ENCODE data around the gene MAX. TPM values are rescaled to one million over a fixed set of nuclear protein-coding genes. Genes with fewer than 3 reads are reported as not detected.

The MAX gene
- polyA plus RNA-seq, 1 donor from 2014 or later: 55.3 TPM

DNA sequence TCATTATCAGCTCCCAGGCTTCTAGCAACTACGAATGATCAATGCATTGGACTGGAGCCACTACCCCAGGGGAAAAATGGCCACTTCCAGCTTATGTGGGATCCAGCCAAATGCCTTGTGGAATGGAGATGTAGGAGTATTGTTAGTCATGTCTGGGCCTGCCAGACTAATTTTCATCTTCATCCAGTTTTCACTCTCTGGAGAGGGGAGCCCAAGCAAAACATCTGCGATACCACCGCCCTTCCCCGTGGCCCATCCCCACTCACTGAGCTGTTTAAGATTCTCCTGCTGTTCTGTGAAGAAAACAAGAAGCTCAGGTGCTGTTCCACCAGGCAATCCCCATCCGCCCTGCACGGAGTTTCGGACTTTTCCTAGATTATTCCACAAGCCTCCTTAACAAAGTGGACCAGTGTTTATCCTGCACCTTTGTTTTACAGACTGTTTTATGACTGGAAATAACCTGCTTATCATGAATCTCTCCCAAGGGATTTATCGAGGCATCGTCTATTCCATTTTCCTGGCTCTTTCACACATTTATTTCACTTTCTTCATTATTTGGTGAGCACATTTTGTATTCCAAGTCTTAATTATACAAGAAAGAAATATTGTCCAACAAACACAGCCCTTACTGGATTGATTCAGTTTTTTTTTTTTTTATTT, 35.5 kb upstream of the MAX start:
- Histone ChIP-seq H3K4me2 (ENCODE audit: low read length) (no peak overlapping the region), H3K9me3 (ENCODE audit: low read length) (no peaks in the 10 kb centered on the region), H3K4me3 (ENCODE audit: low read length) (no peak overlapping the region), H3K9me2 (ENCODE audit: insufficient read depth, low read length) (no peaks in the 10 kb centered on the region), H3K27me3 (ENCODE audit: insufficient read depth, low read depth, low read length) (no peaks in the 10 kb centered on the region), H4K20me1 (ENCODE audit: insufficient read depth) (no peaks in the 10 kb centered on the region), H3K79me2 (replicated peaks; ENCODE audit: insufficient read depth, low read length) (no peaks in the 10 kb centered on the region), H3K27ac (ENCODE audit: low read length) (no peak overlapping the region), H3K36me3 (ENCODE audit: insufficient read depth, low read length) (no peaks in the 10 kb centered on the region), H2AFZ (ENCODE audit: low read depth, low read length) (no peak overlapping the region), H3F3A (ENCODE audit: insufficient read depth, low read length, poor library complexity, severe bottlenecking) (no peaks in the 10 kb centered on the region), H3K9ac (ENCODE audit: low read length) (no peak overlapping the region)
- TF ChIP-seq EZH2 (IDR thresholded peaks at IDR 0.05; ENCODE audit: borderline replicate concordance, insufficient read depth, low read length, poor library complexity, severe bottlenecking) (no peak), POLR2AphosphoS5 (IDR thresholded peaks at IDR 0.05) (no peak), SMC3 (conservative IDR thresholded peaks at IDR 0.05; ENCODE audit: poor library complexity) (no peak)
- TF ChIP-seq, protein P1, sequence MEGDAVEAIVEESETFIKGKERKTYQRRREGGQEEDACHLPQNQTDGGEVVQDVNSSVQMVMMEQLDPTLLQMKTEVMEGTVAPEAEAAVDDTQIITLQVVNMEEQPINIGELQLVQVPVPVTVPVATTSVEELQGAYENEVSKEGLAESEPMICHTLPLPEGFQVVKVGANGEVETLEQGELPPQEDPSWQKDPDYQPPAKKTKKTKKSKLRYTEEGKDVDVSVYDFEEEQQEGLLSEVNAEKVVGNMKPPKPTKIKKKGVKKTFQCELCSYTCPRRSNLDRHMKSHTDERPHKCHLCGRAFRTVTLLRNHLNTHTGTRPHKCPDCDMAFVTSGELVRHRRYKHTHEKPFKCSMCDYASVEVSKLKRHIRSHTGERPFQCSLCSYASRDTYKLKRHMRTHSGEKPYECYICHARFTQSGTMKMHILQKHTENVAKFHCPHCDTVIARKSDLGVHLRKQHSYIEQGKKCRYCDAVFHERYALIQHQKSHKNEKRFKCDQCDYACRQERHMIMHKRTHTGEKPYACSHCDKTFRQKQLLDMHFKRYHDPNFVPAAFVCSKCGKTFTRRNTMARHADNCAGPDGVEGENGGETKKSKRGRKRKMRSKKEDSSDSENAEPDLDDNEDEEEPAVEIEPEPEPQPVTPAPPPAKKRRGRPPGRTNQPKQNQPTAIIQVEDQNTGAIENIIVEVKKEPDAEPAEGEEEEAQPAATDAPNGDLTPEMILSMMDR (IDR thresholded peaks at IDR 0.05; ENCODE audit: poor library complexity, severe bottlenecking): no peak

DNA sequence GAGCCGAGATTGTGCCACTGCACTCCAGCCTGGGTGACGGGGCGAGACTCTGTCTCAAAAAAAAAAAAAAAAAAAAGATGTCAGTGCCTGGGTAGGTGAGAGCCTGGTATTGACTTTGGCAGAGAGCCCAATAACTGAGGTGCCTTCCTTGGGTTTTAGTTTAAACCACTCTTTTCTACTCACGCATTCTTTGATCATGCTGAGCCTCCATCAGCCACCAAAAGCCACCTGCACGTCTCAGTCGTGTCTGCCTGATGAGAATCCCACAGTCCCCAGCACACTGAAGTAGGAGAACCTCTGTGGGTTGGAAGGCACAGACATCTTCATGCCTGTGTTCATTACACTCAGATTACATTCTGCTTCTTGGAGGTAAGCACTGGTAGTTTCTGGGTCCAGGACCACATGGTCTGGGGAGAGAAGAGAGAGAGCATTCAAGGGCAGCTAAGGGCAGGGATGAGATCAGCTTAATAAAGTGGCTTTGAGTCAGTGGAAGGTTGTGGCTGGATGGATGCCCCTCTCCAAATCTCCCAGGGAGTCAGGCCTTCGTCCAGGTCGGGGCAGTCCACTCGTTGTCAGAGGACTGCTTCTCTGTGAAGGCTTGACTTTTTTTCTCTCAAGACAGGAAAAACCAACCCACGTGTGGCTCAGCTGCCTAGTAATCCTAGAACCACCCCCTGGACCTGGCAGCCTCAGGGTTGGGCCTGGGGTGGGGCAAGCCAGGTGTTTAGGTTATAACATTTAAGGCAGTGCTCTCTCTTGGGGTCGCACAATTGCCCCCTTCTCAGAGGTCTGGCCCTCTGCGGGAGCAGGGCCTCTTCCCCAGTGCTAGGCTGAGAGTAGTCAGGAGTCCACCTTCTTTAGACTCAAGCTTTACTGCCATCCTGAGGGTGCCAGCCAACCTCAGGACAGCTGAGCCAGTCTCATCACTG, 32.6 kb upstream of the MAX start:
- H3K27ac ChIP-seq (ENCODE audit: low read length): no peak overlapping the region
- no peak overlapping the region for H2AFZ ChIP-seq (ENCODE audit: low read depth, low read length)
- no peaks in the 10 kb centered on the region for H3K27me3 ChIP-seq (ENCODE audit: insufficient read depth, low read depth, low read length)
- H3K4me2 ChIP-seq (ENCODE audit: low read length): no peak overlapping the region
- no peak overlapping the region for H3K4me3 ChIP-seq (ENCODE audit: low read length)
- no peak overlapping the region for H3K9ac ChIP-seq (ENCODE audit: low read length)
- H3K9me3 ChIP-seq (ENCODE audit: low read length): no peaks in the 10 kb centered on the region
- no peaks in the 10 kb centered on the region for H3K36me3 ChIP-seq (ENCODE audit: insufficient read depth, low read length)
- no peaks in the 10 kb centered on the region for H4K20me1 ChIP-seq (ENCODE audit: insufficient read depth)
- no peak for TF ChIP-seq EP300 (conservative IDR thresholded peaks at IDR 0.05; ENCODE audit: poor library complexity, severe bottlenecking)
- TF ChIP-seq, protein P1 (IDR thresholded peaks at IDR 0.05; ENCODE audit: poor library complexity, severe bottlenecking): no peak
- TF ChIP-seq POLR2AphosphoS5 (IDR thresholded peaks at IDR 0.05): no peak
- no peaks in the 10 kb centered on the region for H3K79me2 ChIP-seq (replicated peaks; ENCODE audit: insufficient read depth, low read length)
- no peaks in the 10 kb centered on the region for H3F3A ChIP-seq (ENCODE audit: insufficient read depth, low read length, poor library complexity, severe bottlenecking)
- H3K9me2 ChIP-seq (ENCODE audit: insufficient read depth, low read length): no peaks in the 10 kb centered on the region

DNA sequence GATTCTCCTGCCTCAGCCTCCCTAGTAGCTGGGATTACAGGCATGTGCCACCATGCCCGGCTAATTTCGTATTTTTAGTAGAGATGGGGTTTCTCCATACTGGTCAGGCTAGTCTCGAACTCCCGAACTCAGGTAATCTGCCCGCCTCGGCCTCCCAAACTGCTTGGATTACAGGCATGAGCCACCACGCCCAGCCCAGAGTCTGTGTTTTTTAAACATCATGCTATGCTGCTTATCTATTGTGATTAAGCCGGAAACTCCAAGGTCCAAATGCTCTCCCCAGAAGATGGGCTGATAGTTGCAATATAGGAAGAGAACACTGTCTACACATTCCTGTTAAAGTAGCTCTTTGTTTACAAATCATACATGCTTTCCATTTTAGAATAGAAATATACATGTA, 30.5 kb upstream of the MAX start:
- Histone ChIP-seq H3K9ac (ENCODE audit: low read length) (no peak overlapping the region), H3K36me3 (ENCODE audit: insufficient read depth, low read length) (no peaks in the 10 kb centered on the region), H2AFZ (ENCODE audit: low read depth, low read length) (no peak overlapping the region), H3K4me3 (ENCODE audit: low read length) (no peak overlapping the region), H3K9me2 (ENCODE audit: insufficient read depth, low read length) (no peaks in the 10 kb centered on the region), H3K9me3 (ENCODE audit: low read length) (no peaks in the 10 kb centered on the region), H4K20me1 (ENCODE audit: insufficient read depth) (no peaks in the 10 kb centered on the region), H3K79me2 (replicated peaks; ENCODE audit: insufficient read depth, low read length) (no peaks in the 10 kb centered on the region), H3F3A (ENCODE audit: insufficient read depth, low read length, poor library complexity, severe bottlenecking) (no peaks in the 10 kb centered on the region), H3K4me2 (ENCODE audit: low read length) (no peak overlapping the region), H3K27ac (ENCODE audit: low read length) (no peak overlapping the region), H3K27me3 (ENCODE audit: insufficient read depth, low read depth, low read length) (no peaks in the 10 kb centered on the region)
- TF ChIP-seq, protein P1 (IDR thresholded peaks at IDR 0.05; ENCODE audit: poor library complexity, severe bottlenecking): no peak
- no peak for TF ChIP-seq TAF1 (IDR thresholded peaks at IDR 0.05; ENCODE audit: low read depth)
- no peak for TF ChIP-seq EP300 (conservative IDR thresholded peaks at IDR 0.05; ENCODE audit: poor library complexity, severe bottlenecking)
- no peak for TF ChIP-seq POLR2AphosphoS5 (IDR thresholded peaks at IDR 0.05)
- no peak for TF ChIP-seq RAD21 (conservative IDR thresholded peaks at IDR 0.05)
- no peak for TF ChIP-seq EZH2 (IDR thresholded peaks at IDR 0.05; ENCODE audit: borderline replicate concordance, insufficient read depth, low read length, poor library complexity, severe bottlenecking)
- no peak for TF ChIP-seq MXI1 (conservative IDR thresholded peaks at IDR 0.05; ENCODE audit: poor library complexity, severe bottlenecking)
- no peak for TF ChIP-seq SMC3 (conservative IDR thresholded peaks at IDR 0.05; ENCODE audit: poor library complexity)
- TF ChIP-seq, protein P2, sequence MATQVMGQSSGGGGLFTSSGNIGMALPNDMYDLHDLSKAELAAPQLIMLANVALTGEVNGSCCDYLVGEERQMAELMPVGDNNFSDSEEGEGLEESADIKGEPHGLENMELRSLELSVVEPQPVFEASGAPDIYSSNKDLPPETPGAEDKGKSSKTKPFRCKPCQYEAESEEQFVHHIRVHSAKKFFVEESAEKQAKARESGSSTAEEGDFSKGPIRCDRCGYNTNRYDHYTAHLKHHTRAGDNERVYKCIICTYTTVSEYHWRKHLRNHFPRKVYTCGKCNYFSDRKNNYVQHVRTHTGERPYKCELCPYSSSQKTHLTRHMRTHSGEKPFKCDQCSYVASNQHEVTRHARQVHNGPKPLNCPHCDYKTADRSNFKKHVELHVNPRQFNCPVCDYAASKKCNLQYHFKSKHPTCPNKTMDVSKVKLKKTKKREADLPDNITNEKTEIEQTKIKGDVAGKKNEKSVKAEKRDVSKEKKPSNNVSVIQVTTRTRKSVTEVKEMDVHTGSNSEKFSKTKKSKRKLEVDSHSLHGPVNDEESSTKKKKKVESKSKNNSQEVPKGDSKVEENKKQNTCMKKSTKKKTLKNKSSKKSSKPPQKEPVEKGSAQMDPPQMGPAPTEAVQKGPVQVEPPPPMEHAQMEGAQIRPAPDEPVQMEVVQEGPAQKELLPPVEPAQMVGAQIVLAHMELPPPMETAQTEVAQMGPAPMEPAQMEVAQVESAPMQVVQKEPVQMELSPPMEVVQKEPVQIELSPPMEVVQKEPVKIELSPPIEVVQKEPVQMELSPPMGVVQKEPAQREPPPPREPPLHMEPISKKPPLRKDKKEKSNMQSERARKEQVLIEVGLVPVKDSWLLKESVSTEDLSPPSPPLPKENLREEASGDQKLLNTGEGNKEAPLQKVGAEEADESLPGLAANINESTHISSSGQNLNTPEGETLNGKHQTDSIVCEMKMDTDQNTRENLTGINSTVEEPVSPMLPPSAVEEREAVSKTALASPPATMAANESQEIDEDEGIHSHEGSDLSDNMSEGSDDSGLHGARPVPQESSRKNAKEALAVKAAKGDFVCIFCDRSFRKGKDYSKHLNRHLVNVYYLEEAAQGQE (IDR thresholded peaks at IDR 0.05; ENCODE audit: borderline replicate concordance): no peak
